Lower leg skin (tissue), 4 donors: ENCODE data around the gene CSKMT. TPM values are rescaled to one million over a fixed set of nuclear protein-coding genes. Genes with fewer than 3 reads are reported as not detected.
A peak's percentile ranks its signal among the peaks of the same experiment; 100 is the strongest.

Source experiments
- DNase-seq, 2 donors: peaks; one replicate each; pipeline ENCODE4 v3.0.0-alpha.2; 2019; ENCODE audit warnings: low spot score in 2 of 2
- H3K4me3 ChIP-seq: fragments of 200-600 bp; sonication (generic); 2 replicates; pipeline ENCODE4 v1.5.1; 2017; ENCODE audit warnings: mild to moderate bottlenecking, low read depth; ENCODE audit not compliant: poor library complexity, severe bottlenecking
- CTCF ChIP-seq, 3 donors: fragments of 450-650 bp; IDR thresholded peaks; one replicate each; pipeline ENCODE4 v1.5.1; 2016; ENCODE audit warnings: antibody characterized with exemption in 3 of 3, mild to moderate bottlenecking in 3 of 3, moderate library complexity in 2 of 3
- POLR2A ChIP-seq, 2 donors: fragments of 450-650 bp; IDR thresholded peaks; one replicate each; pipeline ENCODE4 v1.6.1; 2016 to 2017; ENCODE audit warnings: antibody characterized with exemption in 2 of 2, mild to moderate bottlenecking in 1 of 2, moderate library complexity in 1 of 2
- WGBS, 2 donors: methylation state at CpG; one replicate each; pipeline ENCODE4 v1.1.5; 2018; 5-methylcytosine and 5-hydroxymethylcytosine counted together
- intact Hi-C: fragments of 100-400 bp; cut with DNase I; formaldehyde crosslinking; loops from one replicate; pipeline ENCODE4 v1.15.0; 2023; ENCODE audit warnings: low total_unique reads
- total RNA-seq, 4 donors: library from RNA; depleted of rRNA; stranded (reverse); fragments of >200 nt; gene quantifications; one replicate each; pipeline ENCODE4 v1.1.0, GENCODE V29; 2016

Gene CSKMT
- total RNA-seq, 4 donors from 2014 or later: 2.9 to 14.8 (median 7.7) TPM

GRCh38 chr11:62622476-62623089, 42.5 kb upstream of the CSKMT start:
- TF ChIP-seq POLR2A (IDR thresholded peaks at IDR 0.05) (no peak), CTCF (IDR thresholded peaks at IDR 0.05) (no peak)
- no peak for DNase-seq
- 80% methylated on average over 7 of the region's 7 CpGs for WGBS, 2 donors
- intact Hi-C loops: no loop called here
- no peak overlapping the region for H3K4me3 ChIP-seq

- no peak for DNase-seq
- intact Hi-C loops: no loop called here
- TF ChIP-seq POLR2A (IDR thresholded peaks at IDR 0.05) (no peak), CTCF (IDR thresholded peaks at IDR 0.05) (no peak)
- 85 to 89% methylated on average over 3 of the region's 3 CpGs for WGBS, 2 donors
- no peak overlapping the region for H3K4me3 ChIP-seq
These were observed 37.4 kb upstream of the CSKMT start for GRCh38 chr11:62627713-62628112.

- TF ChIP-seq POLR2A (IDR thresholded peaks at IDR 0.05) (no peak), CTCF (IDR thresholded peaks at IDR 0.05) (no peak)
- WGBS, 2 donors: 75 to 86% methylated on average over 6 of the region's 6 CpGs
- no peak for DNase-seq
- no peak overlapping the region for H3K4me3 ChIP-seq
- intact Hi-C loops: no loop called here
These were observed 32.6 kb upstream of the CSKMT start for GRCh38 chr11:62632492-62632891.

- intact Hi-C loops: no loop called here
- 85 to 88% methylated on average over 8 of the region's 8 CpGs for WGBS, 2 donors
These were observed 20.9 kb upstream of the CSKMT start for GRCh38 chr11:62644220-62644619.

GRCh38 chr11:62645671-62645945, 19.5 kb upstream of the CSKMT start:
- no peak for DNase-seq
- 12 to 14% methylated on average over 11 of the region's 11 CpGs for WGBS, 2 donors
- intact Hi-C loops: no loop called here
- H3K4me3 ChIP-seq: peak overlapping the region; percentile 70
- no peak for TF ChIP-seq POLR2A (IDR thresholded peaks at IDR 0.05)
- no peak for TF ChIP-seq CTCF (IDR thresholded peaks at IDR 0.05)

More at GRCh38 chr11:62644220-62644619, 20.9 kb upstream of the CSKMT start:
- TF ChIP-seq CTCF (IDR thresholded peaks at IDR 0.05) (no peak), POLR2A (IDR thresholded peaks at IDR 0.05) (no peak)
- H3K4me3 ChIP-seq: no peak overlapping the region
- DNase-seq: no peak
